Testis (tissue), 3 donors: Measurements from ENCODE around the gene EI24. TPM values are rescaled to one million over a fixed set of nuclear protein-coding genes. Genes with fewer than 3 reads are reported as not detected.
A peak's percentile ranks its signal among the peaks of the same experiment; 100 is the strongest.

Source experiments
- DNase-seq: peaks from one replicate; pipeline ENCODE4 v3.0.0-alpha.2; 2019
- H3K27ac ChIP-seq, 2 donors: fragments of 200-600 bp; sonication (generic); one replicate each; pipeline ENCODE4 v1.5.1; 2019
- H3K27me3 ChIP-seq: fragments of 200-600 bp; sonication (generic); one replicate; pipeline ENCODE4 v1.5.1; 2019
- H3K36me3 ChIP-seq: fragments of 200-600 bp; sonication (generic); one replicate; pipeline ENCODE4 v1.5.1; 2017; ENCODE audit warnings: low read depth; ENCODE audit errors: missing control alignments
- H3K4me1 ChIP-seq: fragments of 200-600 bp; sonication (generic); one replicate; pipeline ENCODE4 v1.5.1; 2019
- H3K4me3 ChIP-seq, 2 donors: fragments of 200-600 bp; sonication (generic); one replicate each; pipeline ENCODE4 v1.5.1; 2017 to 2019
- H3K9me3 ChIP-seq: fragments of 200-600 bp; sonication (generic); one replicate; pipeline ENCODE4 v1.5.1; 2017
- CTCF ChIP-seq, 3 experiments: fragments of 450-650 bp in 2 of 3; fragments of 200-600 bp in 1 of 3; sonication (generic) in 1 of 3; IDR thresholded peaks; one replicate each; pipeline ENCODE4 v1.5.1; 2016 to 2019; ENCODE audit warnings: antibody characterized with exemption in 3 of 3, mild to moderate bottlenecking in 2 of 3, moderate library complexity in 1 of 3
- POLR2A ChIP-seq: fragments of 450-650 bp; IDR thresholded peaks from one replicate; pipeline ENCODE4 v1.6.1; 2017; ENCODE audit warnings: antibody characterized with exemption, mild to moderate bottlenecking, moderate library complexity
- WGBS, 2 donors: methylation state at CpG; one replicate each; pipeline ENCODE4 v1.1.5; 2018; 5-methylcytosine and 5-hydroxymethylcytosine counted together
- intact Hi-C: fragments of 100-400 bp; cut with DNase I; formaldehyde crosslinking; loops from one replicate; pipeline ENCODE4 v1.15.1; 2023; ENCODE audit warnings: low total_unique reads
- polyA plus RNA-seq: library from polyadenylated mRNA; stranded (reverse); fragments of 350-450 nt; fragmentation: Illumina TruSeq; extraction: RNeasy Lipid Tissue Mini Kit (QIAGEN cat#74804); gene quantifications from one replicate; pipeline ENCODE4 v1.2.3, GENCODE V29; 2014; ENCODE audit warnings: low read depth, low replicate concordance; ENCODE audit not compliant: insufficient read depth
- small RNA-seq, 2 donors: library from RNA; depleted of rRNA; stranded (forward); fragments of <200 nt; gene quantifications; one replicate each; pipeline ENCODE3, GENCODE V24; 2016
- total RNA-seq, 2 donors: library from RNA; depleted of rRNA; stranded (reverse); fragments of >200 nt; gene quantifications; one replicate each; pipeline ENCODE4 v1.2.3, GENCODE V29; 2016

The EI24 gene
- total and polyA plus RNA-seq, 3 donors from 2014 or later: 35.6 to 91.2 (median 36.8) TPM

- Histone ChIP-seq H3K4me3 (peak overlapping the region; percentile 81 to 84), H3K36me3 (no peaks in the 10 kb centered on the region), H3K9me3 (no peaks in the 10 kb centered on the region), H3K4me1 (peaks cover 6% of the 10 kb centered on the region), H3K27me3 (no peaks in the 10 kb centered on the region), H3K27ac (peak overlapping the region; percentile 93 to 98)
- WGBS, 2 donors: 0% methylated on average over 18 of the region's 18 CpGs
- DNase-seq: no peak
- TF ChIP-seq CTCF (IDR thresholded peaks at IDR 0.05): peak in 1 of 3 experiments; percentile 5
- TF ChIP-seq POLR2A: no peak
- intact Hi-C loops: loop anchor here (10.0 kb wide), 1 partner anchor 248 kb away; no protein-coding TSS in a partner anchor
These were observed 57.1 kb downstream of the EI24 start for GRCh38 chr11:125626288-125626950.

GRCh38 chr11:125627236-125627910, 58.1 kb downstream of the EI24 start:
- Histone ChIP-seq H3K4me3 (no peak overlapping the region), H3K4me1 (peaks cover 6% of the 10 kb centered on the region), H3K27ac (no peak overlapping the region), H3K36me3 (no peaks in the 10 kb centered on the region), H3K9me3 (no peaks in the 10 kb centered on the region), H3K27me3 (no peaks in the 10 kb centered on the region)
- TF ChIP-seq POLR2A (no peak), CTCF (IDR thresholded peaks at IDR 0.05) (no peak)
- WGBS, 2 donors: 58 to 67% methylated on average over 7 of the region's 7 CpGs
- DNase-seq: no peak
- intact Hi-C loops: loop anchor here (10.0 kb wide), 1 partner anchor 247 kb away; no protein-coding TSS in a partner anchor

Small RNA genes lying within 50 kb of the gene (small RNA-seq; reads per million reads assigned to genes)
- gene RNU6-1156P: 0 reads per million in 2 donors

Other genes with a start within 250 kb of the EI24 start
- gene FEZ1, start 73.2 kb upstream of the EI24 start, total RNA-seq: 10 to 100 TPM; 40.3 to 52.6 TPM
- gene FEZ1, start 73.2 kb upstream of the EI24 start, polyA plus RNA-seq: 71.9 TPM
- gene STT3A, start 23.4 kb downstream of the EI24 start, total RNA-seq: 10 to 100 TPM; 83.3 to 86.0 TPM
- 147 TPM for gene STT3A, start 23.4 kb downstream of the EI24 start, polyA plus RNA-seq
- 10 to 100 TPM; 11.5 to 25.1 TPM for gene CHEK1, start 55.7 kb downstream of the EI24 start, total RNA-seq
- gene CHEK1, start 55.7 kb downstream of the EI24 start, polyA plus RNA-seq: 25.8 TPM
- gene ACRV1, start 111.4 kb downstream of the EI24 start, total RNA-seq: 10 to 100 TPM; 35.4 to 56.5 TPM
- 175 TPM for gene ACRV1, start 111.4 kb downstream of the EI24 start, polyA plus RNA-seq
- gene PATE1, start 176.8 kb downstream of the EI24 start, total RNA-seq: not detected
- not detected for gene PATE1, start 176.8 kb downstream of the EI24 start, polyA plus RNA-seq
- gene PATE2, start 209.4 kb downstream of the EI24 start, total RNA-seq: 1 to 10 TPM; 1.0 to 1.7 TPM
- gene PATE2, start 209.4 kb downstream of the EI24 start, polyA plus RNA-seq: 0.76 TPM
- gene PATE3, start 218.7 kb downstream of the EI24 start, total RNA-seq: not detected
- not detected for gene PATE3, start 218.7 kb downstream of the EI24 start, polyA plus RNA-seq